Vagina (tissue), 2 donors: ENCODE results near the gene KLHL22. TPM values are rescaled to one million over a fixed set of nuclear protein-coding genes. Genes with fewer than 3 reads are reported as not detected.

Source experiments
- DNase-seq, 2 donors: peaks; one replicate each; pipeline ENCODE4 v3.0.0-alpha.2; 2017; ENCODE audit errors: extremely low spot score in 2 of 2
- H3K27ac ChIP-seq: fragments of 200-600 bp; sonication (generic); one replicate; pipeline ENCODE4 v1.5.1; 2019
- H3K27me3 ChIP-seq: fragments of 200-600 bp; sonication (generic); one replicate; pipeline ENCODE4 v1.5.1; 2019
- H3K36me3 ChIP-seq, 2 donors: fragments of 200-600 bp; sonication (generic); one replicate each; pipeline ENCODE4 v1.5.1; 2017 to 2019
- H3K4me1 ChIP-seq: fragments of 200-600 bp; sonication (generic); one replicate; pipeline ENCODE4 v1.5.1; 2019
- H3K4me3 ChIP-seq, 2 donors: fragments of 200-600 bp; sonication (generic); 1 replicate in 1 of 2; 2 replicates in 1 of 2; pipeline ENCODE4 v1.5.1; 2016 to 2019
- H3K9me3 ChIP-seq: fragments of 200-600 bp; sonication (generic); one replicate; pipeline ENCODE4 v1.5.1; 2019
- CTCF ChIP-seq, 3 experiments: fragments of 450-650 bp in 2 of 3; fragments of 200-600 bp in 1 of 3; sonication (generic) in 1 of 3; IDR thresholded peaks; one replicate each; pipeline ENCODE4 v1.5.1; 2017 to 2019; ENCODE audit warnings: antibody characterized with exemption in 3 of 3, mild to moderate bottlenecking in 2 of 3, moderate library complexity in 2 of 3
- POLR2A ChIP-seq, 2 donors: fragments of 450-650 bp; IDR thresholded peaks; one replicate each; pipeline ENCODE4 v1.6.1; 2017; ENCODE audit warnings: antibody characterized with exemption in 2 of 2, mild to moderate bottlenecking in 2 of 2, moderate library complexity in 2 of 2
- POLR2AphosphoS5 ChIP-seq, 2 donors: sonication (generic); formaldehyde crosslinking; IDR thresholded peaks; one replicate each; pipeline ENCODE4 v1.9.0; 2017; ENCODE audit warnings: antibody characterized with exemption in 2 of 2, mild to moderate bottlenecking in 2 of 2, low read depth in 1 of 2; ENCODE audit not compliant: insufficient read depth in 1 of 2
- intact Hi-C: fragments of 100-400 bp; cut with DNase I; formaldehyde crosslinking; loops from one replicate; pipeline ENCODE4 v1.15.1; 2023
- total RNA-seq: library from RNA; depleted of rRNA; stranded (reverse); fragments of >200 nt; gene quantifications from one replicate; pipeline ENCODE4 v1.2.3, GENCODE V29; 2016

The KLHL22 gene
- total RNA-seq, 1 donor from 2014 or later = 20.1 TPM

GRCh38 chr22:20422271-20423007 lies 73.2 kb downstream of the KLHL22 start:
- Histone ChIP-seq H3K27me3 (no peaks in the 10 kb centered on the region), H3K36me3 (no peaks in the 10 kb centered on the region), H3K9me3 (no peaks in the 10 kb centered on the region), H3K4me1 (peaks cover 39% of the 10 kb centered on the region), H3K4me3 (no peak overlapping the region), H3K27ac (peak overlapping the region; percentile 78)
- TF ChIP-seq POLR2AphosphoS5 (IDR thresholded peaks at IDR 0.05; ENCODE audit: insufficient read depth in 1 of 2, low read depth in 1 of 2) = no peak
- TF ChIP-seq POLR2A (IDR thresholded peaks at IDR 0.05) = no peak
- TF ChIP-seq CTCF (IDR thresholded peaks at IDR 0.05) = no peak
- intact Hi-C loops = loop anchor here (5.0 to 10.0 kb wide), 2 partner anchors 35 to 72 kb away; partner anchors contain the start of gene KLHL22
- no peak for DNase-seq

GRCh38 chr22:20421507-20421874 lies 74.1 kb downstream of the KLHL22 start:
- Histone ChIP-seq H3K9me3 (no peaks in the 10 kb centered on the region), H3K4me1 (peaks cover 39% of the 10 kb centered on the region), H3K4me3 (no peak overlapping the region), H3K36me3 (no peaks in the 10 kb centered on the region), H3K27me3 (no peaks in the 10 kb centered on the region), H3K27ac (no peak overlapping the region)
- DNase-seq = no peak
- intact Hi-C loops = loop anchor here (5.0 to 10.0 kb wide), 2 partner anchors 36 to 73 kb away; partner anchors contain the start of gene KLHL22
- TF ChIP-seq POLR2A (IDR thresholded peaks at IDR 0.05) (no peak), CTCF (IDR thresholded peaks at IDR 0.05) (no peak), POLR2AphosphoS5 (IDR thresholded peaks at IDR 0.05; ENCODE audit: insufficient read depth in 1 of 2, low read depth in 1 of 2) (no peak)

GRCh38 chr22:20420157-20420842 lies 75.3 kb downstream of the KLHL22 start:
- H3K27ac ChIP-seq = no peak overlapping the region
- H3K4me3 ChIP-seq = no peak overlapping the region
- no peaks in the 10 kb centered on the region for H3K36me3 ChIP-seq
- peaks cover 30% of the 10 kb centered on the region for H3K4me1 ChIP-seq
- no peaks in the 10 kb centered on the region for H3K9me3 ChIP-seq
- TF ChIP-seq CTCF (IDR thresholded peaks at IDR 0.05) = no peak
- no peak for TF ChIP-seq POLR2A (IDR thresholded peaks at IDR 0.05)
- TF ChIP-seq POLR2AphosphoS5 (IDR thresholded peaks at IDR 0.05; ENCODE audit: insufficient read depth in 1 of 2, low read depth in 1 of 2) = no peak
- no peaks in the 10 kb centered on the region for H3K27me3 ChIP-seq
- no peak for DNase-seq
- intact Hi-C loops = loop anchor here (5.0 to 10.0 kb wide), 2 partner anchors 37 to 75 kb away; partner anchors contain the start of gene KLHL22

- DNase-seq = no peak
- intact Hi-C loops = no loop called here
- TF ChIP-seq POLR2A (IDR thresholded peaks at IDR 0.05) (no peak), POLR2AphosphoS5 (IDR thresholded peaks at IDR 0.05; ENCODE audit: insufficient read depth in 1 of 2, low read depth in 1 of 2) (no peak), CTCF (IDR thresholded peaks at IDR 0.05) (no peak)
Observed at GRCh38 chr22:20419664-20419951, 76.0 kb downstream of the KLHL22 start.

More at GRCh38 chr22:20419664-20419951, 76.0 kb downstream of the KLHL22 start:
- Histone ChIP-seq H3K27ac (no peak overlapping the region), H3K4me1 (peaks cover 23% of the 10 kb centered on the region), H3K27me3 (no peaks in the 10 kb centered on the region), H3K9me3 (no peaks in the 10 kb centered on the region), H3K36me3 (no peaks in the 10 kb centered on the region), H3K4me3 (no peak overlapping the region)
